SU-DHL-6 (cell line): ENCODE results near the gene TRIM5.

Source experiments
- H2AFZ ChIP-seq: fragments of 200-600 bp; sonication (generic); 2 replicates; pipeline ENCODE4 v1.6.1; 2014; ENCODE audit warnings: low read depth, mild to moderate bottlenecking, moderate library complexity, mixed read lengths, antibody characterized with exemption, low read length; ENCODE audit not compliant: severe bottlenecking
- H3F3A ChIP-seq: fragments of 200-600 bp; shearing (Covaris generic); 2 replicates; pipeline ENCODE4 v1.6.0; 2016; ENCODE audit warnings: antibody characterized with exemption, mild to moderate bottlenecking; ENCODE audit not compliant: insufficient read depth
- H3K27ac ChIP-seq: fragments of 200-600 bp; sonication (generic); 2 replicates; pipeline ENCODE4 v1.5.1; 2016; ENCODE audit warnings: low read depth, mild to moderate bottlenecking, low read length, moderate library complexity, mixed read lengths
- H3K27me3 ChIP-seq: fragments of 200-600 bp; sonication (generic), shearing (Covaris generic); 2 replicates; pipeline ENCODE4 v1.6.0; 2014; ENCODE audit warnings: mild to moderate bottlenecking, low read length
- H3K36me3 ChIP-seq: fragments of 200-600 bp; sonication (generic); 2 replicates; pipeline ENCODE4 v1.6.1; 2014; ENCODE audit warnings: mild to moderate bottlenecking, low read length, mixed read lengths
- H3K4me2 ChIP-seq: fragments of 300-600, 200-600 bp; shearing (Covaris generic), sonication (generic); 2 replicates; pipeline ENCODE4 v1.6.0; 2014; ENCODE audit warnings: low read length, low read depth, mild to moderate bottlenecking; ENCODE audit not compliant: poor library complexity, severe bottlenecking
- H3K4me3 ChIP-seq: fragments of 200-600 bp; sonication (generic); 2 replicates; pipeline ENCODE4 v1.5.1; 2014; ENCODE audit warnings: antibody characterized with exemption, low read length, mild to moderate bottlenecking, mixed read lengths; ENCODE audit not compliant: insufficient read depth, poor library complexity, severe bottlenecking
- H3K79me2 ChIP-seq: fragments of 200-600 bp; sonication (generic); 2 replicates; pipeline ENCODE4 v1.6.1; 2014; ENCODE audit warnings: mild to moderate bottlenecking, low read length, moderate library complexity; ENCODE audit not compliant: insufficient read depth
- H3K9ac ChIP-seq: fragments of 200-600 bp; sonication (generic); 2 replicates; pipeline ENCODE4 v1.7.0; 2014; ENCODE audit warnings: mild to moderate bottlenecking, low read length
- H3K9me2 ChIP-seq: fragments of 200-600 bp; sonication (generic); replicated peaks from 2 replicates; pipeline ENCODE4 v1.6.1; 2014; ENCODE audit warnings: low read length; ENCODE audit not compliant: insufficient read depth
- H3K9me3 ChIP-seq: fragments of 200-600 bp; sonication (generic); 2 replicates; pipeline ENCODE4 v1.6.1; 2014; ENCODE audit warnings: low read length, mixed read lengths; ENCODE audit not compliant: insufficient read depth
- H4K20me1 ChIP-seq: fragments of 200-600 bp; sonication (generic); 2 replicates; pipeline ENCODE4 v1.6.1; 2014; ENCODE audit warnings: low read depth, mild to moderate bottlenecking, antibody characterized with exemption, low read length, moderate library complexity, mixed read lengths
- CTCF ChIP-seq: fragments of 200-600 bp; sonication (generic); IDR thresholded peaks from one replicate; pipeline ENCODE4 v1.5.1; 2017; ENCODE audit warnings: antibody characterized with exemption, mild to moderate bottlenecking, low read length, moderate library complexity; ENCODE audit not compliant: insufficient read depth, poor library complexity, severe bottlenecking
- EZH2phosphoT487 ChIP-seq: fragments of 200-600 bp; sonication (generic), shearing (Covaris generic); conservative IDR thresholded peaks from 2 replicates; pipeline ENCODE4 v1.6.1; 2018; ENCODE audit warnings: mild to moderate bottlenecking, antibody characterized with exemption, low read length, moderate library complexity, mixed read lengths

The TRIM5 gene, protein sequence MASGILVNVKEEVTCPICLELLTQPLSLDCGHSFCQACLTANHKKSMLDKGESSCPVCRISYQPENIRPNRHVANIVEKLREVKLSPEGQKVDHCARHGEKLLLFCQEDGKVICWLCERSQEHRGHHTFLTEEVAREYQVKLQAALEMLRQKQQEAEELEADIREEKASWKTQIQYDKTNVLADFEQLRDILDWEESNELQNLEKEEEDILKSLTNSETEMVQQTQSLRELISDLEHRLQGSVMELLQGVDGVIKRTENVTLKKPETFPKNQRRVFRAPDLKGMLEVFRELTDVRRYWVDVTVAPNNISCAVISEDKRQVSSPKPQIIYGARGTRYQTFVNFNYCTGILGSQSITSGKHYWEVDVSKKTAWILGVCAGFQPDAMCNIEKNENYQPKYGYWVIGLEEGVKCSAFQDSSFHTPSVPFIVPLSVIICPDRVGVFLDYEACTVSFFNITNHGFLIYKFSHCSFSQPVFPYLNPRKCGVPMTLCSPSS

DNA sequence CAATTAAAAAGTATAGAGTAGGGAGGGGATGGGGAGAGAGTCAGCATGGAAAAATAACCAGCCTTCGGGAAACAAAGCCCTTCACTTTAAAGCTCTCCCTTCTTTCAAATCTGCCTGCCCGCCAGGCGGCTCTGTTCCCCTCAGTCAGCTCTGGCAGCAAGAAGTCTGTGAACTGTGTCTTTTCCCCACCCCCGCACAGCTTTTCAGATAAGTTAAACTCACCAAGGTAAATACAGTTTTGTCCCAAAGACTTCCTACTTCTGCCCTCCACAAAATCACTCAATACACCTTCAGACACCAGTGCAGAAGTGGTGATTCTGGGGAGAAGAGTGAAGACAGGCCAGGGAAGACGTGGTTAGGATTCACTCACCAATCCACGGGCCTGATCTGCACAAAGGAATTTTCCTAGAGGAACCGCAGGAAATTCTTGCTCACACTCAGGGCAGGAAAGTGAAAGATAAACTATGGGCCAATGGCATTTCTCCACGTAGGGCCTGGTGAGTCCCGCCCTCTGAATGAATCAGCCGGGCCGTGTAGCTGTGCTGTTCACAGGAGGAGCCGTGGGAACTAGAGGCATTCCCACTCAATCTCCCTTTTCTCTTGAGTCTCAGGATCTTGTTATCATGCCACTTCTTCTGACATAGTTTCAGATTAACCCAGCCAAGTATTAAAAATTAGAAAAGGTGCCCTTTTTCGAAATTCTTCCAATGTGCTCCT, at the start of gene TRIM5:
Gene TRIM5 (minus strand): TSS at position 429 of the 717 bp plus-strand sequence. CDS start 4,897 bp downstream, outside the sequence.
- peak within 1 kb of the TSS; percentile 59 for H3K4me2 ChIP-seq
- H3K27ac ChIP-seq, result peak within 1 kb of the TSS; percentile 47
- peak within 1 kb of the TSS; percentile 97 for H2AFZ ChIP-seq
- peak within 1 kb of the TSS; percentile 60 for H3K4me3 ChIP-seq
- H3K9me2 ChIP-seq, result no peaks in the 10 kb centered on the region
- TF ChIP-seq EZH2phosphoT487, result no peak
- peak; percentile 73 for TF ChIP-seq CTCF
- peaks cover 7% of the 10 kb centered on the region for H3K79me2 ChIP-seq
- no peaks in the 10 kb centered on the region for H3K36me3 ChIP-seq
- H3F3A ChIP-seq, result peaks cover 22% of the 10 kb centered on the region
- H3K27me3 ChIP-seq, result no peaks in the 10 kb centered on the region
- H4K20me1 ChIP-seq, result no peaks in the 10 kb centered on the region
- H3K9me3 ChIP-seq, result no peaks in the 10 kb centered on the region
- H3K9ac ChIP-seq, result peak within 1 kb of the TSS; percentile 52

DNA sequence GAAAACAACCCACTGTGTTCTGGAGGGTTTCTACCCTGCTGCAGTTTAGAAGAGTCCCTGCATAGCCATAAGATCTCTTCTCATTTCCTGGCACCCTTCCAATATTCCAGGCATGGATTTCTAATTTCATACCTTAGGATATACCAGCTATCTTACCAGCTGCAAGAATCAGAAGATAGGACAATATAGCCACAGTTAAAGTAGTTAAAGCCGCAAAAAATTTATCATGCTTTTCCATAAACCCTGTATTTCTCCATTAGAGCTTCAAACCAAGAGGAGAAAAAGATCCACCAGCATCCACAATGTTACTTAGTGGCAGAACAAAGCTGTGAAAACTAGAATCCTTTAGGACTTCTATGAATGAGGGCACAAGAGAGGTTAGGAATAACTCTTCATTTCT, 42.8 kb upstream of the TRIM5 start:
- H3K4me2 ChIP-seq, result no peak overlapping the region
- no peaks in the 10 kb centered on the region for H3K79me2 ChIP-seq
- H3K4me3 ChIP-seq, result no peak overlapping the region
- no peaks in the 10 kb centered on the region for H3F3A ChIP-seq
- no peak overlapping the region for H3K27ac ChIP-seq
- H3K9me3 ChIP-seq, result no peaks in the 10 kb centered on the region
- no peaks in the 10 kb centered on the region for H3K27me3 ChIP-seq
- TF ChIP-seq EZH2phosphoT487 (no peak), CTCF (no peak)
- no peak overlapping the region for H2AFZ ChIP-seq
- no peak overlapping the region for H3K9ac ChIP-seq
- no peaks in the 10 kb centered on the region for H3K9me2 ChIP-seq
- H4K20me1 ChIP-seq, result no peaks in the 10 kb centered on the region
- H3K36me3 ChIP-seq, result no peaks in the 10 kb centered on the region

GRCh38 chr11:5726351-5726750, 41.5 kb upstream of the TRIM5 start:
- H3K79me2 ChIP-seq, result no peaks in the 10 kb centered on the region
- H4K20me1 ChIP-seq, result no peaks in the 10 kb centered on the region
- no peak overlapping the region for H3K4me3 ChIP-seq
- no peaks in the 10 kb centered on the region for H3K36me3 ChIP-seq
- H3K9me2 ChIP-seq, result no peaks in the 10 kb centered on the region
- H3K9ac ChIP-seq, result no peak overlapping the region
- H3F3A ChIP-seq, result no peaks in the 10 kb centered on the region
- no peaks in the 10 kb centered on the region for H3K9me3 ChIP-seq
- H2AFZ ChIP-seq, result no peak overlapping the region
- H3K27ac ChIP-seq, result no peak overlapping the region
- H3K4me2 ChIP-seq, result no peak overlapping the region
- H3K27me3 ChIP-seq, result no peaks in the 10 kb centered on the region
- no peak for TF ChIP-seq CTCF
- TF ChIP-seq EZH2phosphoT487, result no peak
